K562 (cell line): ENCODE results near the gene BRD4.

ENCODE experiments used
- CREBBP ChIP-seq: IDR thresholded peaks from one replicate; pipeline ENCODE4 v1.6.1; 2012; ENCODE audit warnings: low read depth, mild to moderate bottlenecking, control low read depth, inconsistent platforms, low read length
- EZH2 ChIP-seq: IDR thresholded peaks from 2 replicates; pipeline ENCODE4 v1.6.1; 2012; ENCODE audit warnings: low read depth, mild to moderate bottlenecking, inconsistent platforms, low read length, borderline replicate concordance
- JUND ChIP-seq, 2 experiments: IDR thresholded peaks; 2 replicates in 1 of 2; 3 replicates in 1 of 2; pipeline ENCODE4 v1.6.1; 2011; ENCODE audit warnings: borderline replicate concordance in 2 of 2, low read depth in 2 of 2, low read length in 2 of 2, improper control_type of control experiment in 1 of 2, missing biosample characterization in 1 of 2, missing genetic modification characterization in 1 of 2, missing genetic modification reagents in 1 of 2
- LEF1 ChIP-seq: fragments of 450-650 bp; IDR thresholded peaks from 2 replicates; pipeline ENCODE4 v1.6.1; 2016; ENCODE audit warnings: mild to moderate bottlenecking
- MXI1 ChIP-seq: IDR thresholded peaks from 2 replicates; pipeline ENCODE4 v1.6.1; 2011; ENCODE audit warnings: low read depth, mild to moderate bottlenecking, improper control_type of control experiment, low read length
- NFIC ChIP-seq: fragments of 450-650 bp; IDR thresholded peaks from 2 replicates; pipeline ENCODE4 v1.6.1; 2017; ENCODE audit warnings: mild to moderate bottlenecking, inconsistent platforms
- PRPF4 ChIP-seq: fragments of 200-400 bp; formaldehyde crosslinking; IDR thresholded peaks from one replicate; pipeline ENCODE4 v1.6.1; 2017; ENCODE audit warnings: low read length, low read depth, mild to moderate bottlenecking; ENCODE audit not compliant: insufficient read depth, poor library complexity, severe bottlenecking
- SP2 ChIP-seq: IDR thresholded peaks from 2 replicates; pipeline ENCODE4 v1.6.1; 2011; ENCODE audit warnings: mild to moderate bottlenecking, low read depth, low read length, moderate library complexity; ENCODE audit not compliant: poor library complexity, severe bottlenecking; ENCODE audit errors: extremely low read depth
- TBP ChIP-seq: optimal IDR thresholded peaks from 2 replicates; pipeline ENCODE3; 2011; ENCODE audit warnings: low read depth, low read length, improper control_type of control experiment
- TF ChIP-seq, protein P1 (sequence below), 3 experiments: IDR thresholded peaks in 2 of 3; conservative IDR thresholded peaks in 1 of 3; 2 replicates each; pipeline ENCODE4 v1.5.1; 2011 to 2012; ENCODE audit warnings: low read length in 3 of 3, mild to moderate bottlenecking in 3 of 3, control low read depth in 2 of 3, improper control_type of control experiment in 1 of 3, inconsistent platforms in 1 of 3, low read depth in 1 of 3, mixed read lengths in 1 of 3, moderate library complexity in 1 of 3; ENCODE audit not compliant: insufficient read depth in 2 of 3
- TF ChIP-seq, protein P2 (sequence below), 2 experiments: IDR thresholded peaks in 1 of 2; conservative IDR thresholded peaks in 1 of 2; 2 replicates each; pipeline ENCODE4 v1.6.1; 2016; ENCODE audit warnings: low read depth in 2 of 2, mild to moderate bottlenecking in 1 of 2, missing compliant biosample characterization in 1 of 2, missing genetic modification characterization in 1 of 2, moderate library complexity in 1 of 2
- TF ChIP-seq, protein P3 (sequence below): sonication (generic); formaldehyde crosslinking; IDR thresholded peaks from 2 replicates; pipeline ENCODE4 v1.8.1; 2023; ENCODE audit warnings: mild to moderate bottlenecking, missing genetic modification reagents, moderate library complexity

DNA sequence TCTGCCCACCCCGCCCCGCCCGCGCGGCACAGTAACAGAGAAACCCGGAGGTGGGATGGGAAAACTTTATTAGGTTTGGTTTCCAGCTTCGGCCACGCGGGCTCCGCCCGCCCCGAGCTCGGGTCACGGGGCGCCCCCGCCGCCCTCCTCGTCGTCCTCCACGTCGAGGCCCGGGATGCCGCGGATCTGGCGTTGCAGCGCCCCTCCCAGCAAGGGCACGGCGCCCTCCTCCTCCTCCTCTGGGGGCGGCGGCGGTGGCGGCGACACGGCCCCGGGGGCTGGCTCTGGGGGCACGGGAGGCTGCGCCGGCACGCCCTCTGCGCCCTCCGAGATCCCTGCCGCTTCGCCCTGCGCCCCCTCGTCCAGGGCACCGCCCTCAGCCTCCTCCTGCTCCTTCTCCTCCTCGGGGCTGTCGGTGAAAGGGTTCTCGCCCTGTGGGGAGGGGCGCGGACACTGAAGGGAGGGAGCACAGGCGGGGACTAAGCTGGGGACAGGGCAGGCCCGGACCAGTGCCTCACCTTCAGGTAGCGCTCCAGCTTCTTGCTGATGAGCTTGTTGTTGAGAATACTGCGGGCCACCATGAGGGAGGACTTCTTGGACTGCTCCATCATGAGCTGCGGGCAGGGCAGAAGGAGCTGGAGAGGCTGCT lies 47.8 kb upstream of the BRD4 start:
- TF ChIP-seq, protein P1, sequence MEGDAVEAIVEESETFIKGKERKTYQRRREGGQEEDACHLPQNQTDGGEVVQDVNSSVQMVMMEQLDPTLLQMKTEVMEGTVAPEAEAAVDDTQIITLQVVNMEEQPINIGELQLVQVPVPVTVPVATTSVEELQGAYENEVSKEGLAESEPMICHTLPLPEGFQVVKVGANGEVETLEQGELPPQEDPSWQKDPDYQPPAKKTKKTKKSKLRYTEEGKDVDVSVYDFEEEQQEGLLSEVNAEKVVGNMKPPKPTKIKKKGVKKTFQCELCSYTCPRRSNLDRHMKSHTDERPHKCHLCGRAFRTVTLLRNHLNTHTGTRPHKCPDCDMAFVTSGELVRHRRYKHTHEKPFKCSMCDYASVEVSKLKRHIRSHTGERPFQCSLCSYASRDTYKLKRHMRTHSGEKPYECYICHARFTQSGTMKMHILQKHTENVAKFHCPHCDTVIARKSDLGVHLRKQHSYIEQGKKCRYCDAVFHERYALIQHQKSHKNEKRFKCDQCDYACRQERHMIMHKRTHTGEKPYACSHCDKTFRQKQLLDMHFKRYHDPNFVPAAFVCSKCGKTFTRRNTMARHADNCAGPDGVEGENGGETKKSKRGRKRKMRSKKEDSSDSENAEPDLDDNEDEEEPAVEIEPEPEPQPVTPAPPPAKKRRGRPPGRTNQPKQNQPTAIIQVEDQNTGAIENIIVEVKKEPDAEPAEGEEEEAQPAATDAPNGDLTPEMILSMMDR (IDR thresholded peaks at IDR 0.05 in 2 of 3, conservative IDR thresholded peaks at IDR 0.05 in 1 of 3; ENCODE audit: insufficient read depth in 2 of 3, low read depth in 1 of 3, low read length in 3 of 3): no peak
- TF ChIP-seq MXI1 (no peak), TBP (no peak), CREBBP (no peak), NFIC (peak; percentile 50), PRPF4 (no peak), LEF1 (no peak), EZH2 (no peak), SP2 (no peak), JUND (IDR thresholded peaks at IDR 0.05; ENCODE audit: borderline replicate concordance, low read depth, low read length) (no peak), JUND (tag; IDR thresholded peaks at IDR 0.05; ENCODE audit: borderline replicate concordance, low read depth, low read length) (no peak)
- TF ChIP-seq, protein P2, sequence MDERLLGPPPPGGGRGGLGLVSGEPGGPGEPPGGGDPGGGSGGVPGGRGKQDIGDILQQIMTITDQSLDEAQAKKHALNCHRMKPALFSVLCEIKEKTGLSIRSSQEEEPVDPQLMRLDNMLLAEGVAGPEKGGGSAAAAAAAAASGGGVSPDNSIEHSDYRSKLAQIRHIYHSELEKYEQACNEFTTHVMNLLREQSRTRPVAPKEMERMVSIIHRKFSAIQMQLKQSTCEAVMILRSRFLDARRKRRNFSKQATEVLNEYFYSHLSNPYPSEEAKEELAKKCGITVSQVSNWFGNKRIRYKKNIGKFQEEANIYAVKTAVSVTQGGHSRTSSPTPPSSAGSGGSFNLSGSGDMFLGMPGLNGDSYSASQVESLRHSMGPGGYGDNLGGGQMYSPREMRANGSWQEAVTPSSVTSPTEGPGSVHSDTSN (CRISPR knock-in tag; IDR thresholded peaks at IDR 0.05; ENCODE audit: low read depth): no peak
- TF ChIP-seq, protein P2 (tag; conservative IDR thresholded peaks at IDR 0.05; ENCODE audit: low read depth): no peak
- TF ChIP-seq, protein P3, sequence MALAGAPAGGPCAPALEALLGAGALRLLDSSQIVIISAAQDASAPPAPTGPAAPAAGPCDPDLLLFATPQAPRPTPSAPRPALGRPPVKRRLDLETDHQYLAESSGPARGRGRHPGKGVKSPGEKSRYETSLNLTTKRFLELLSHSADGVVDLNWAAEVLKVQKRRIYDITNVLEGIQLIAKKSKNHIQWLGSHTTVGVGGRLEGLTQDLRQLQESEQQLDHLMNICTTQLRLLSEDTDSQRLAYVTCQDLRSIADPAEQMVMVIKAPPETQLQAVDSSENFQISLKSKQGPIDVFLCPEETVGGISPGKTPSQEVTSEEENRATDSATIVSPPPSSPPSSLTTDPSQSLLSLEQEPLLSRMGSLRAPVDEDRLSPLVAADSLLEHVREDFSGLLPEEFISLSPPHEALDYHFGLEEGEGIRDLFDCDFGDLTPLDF (CRISPR knock-in tag): no peak
